AG10803 (cell line): ENCODE results near the gene TMEM39B.

Experiments used
- DNase-seq: peaks from one replicate; pipeline ENCODE4 v3.0.0; 2010; ENCODE audit warnings: low read depth
- H3K4me3 ChIP-seq: 2 replicates; pipeline ENCODE4 v1.5.1; 2011; ENCODE audit warnings: mild to moderate bottlenecking, low read length, control low read depth
- CTCF ChIP-seq: conservative IDR thresholded peaks from 2 replicates; pipeline ENCODE4 v1.5.1; 2011; ENCODE audit warnings: mild to moderate bottlenecking, low read length, control low read depth, inconsistent platforms

Gene TMEM39B

DNA sequence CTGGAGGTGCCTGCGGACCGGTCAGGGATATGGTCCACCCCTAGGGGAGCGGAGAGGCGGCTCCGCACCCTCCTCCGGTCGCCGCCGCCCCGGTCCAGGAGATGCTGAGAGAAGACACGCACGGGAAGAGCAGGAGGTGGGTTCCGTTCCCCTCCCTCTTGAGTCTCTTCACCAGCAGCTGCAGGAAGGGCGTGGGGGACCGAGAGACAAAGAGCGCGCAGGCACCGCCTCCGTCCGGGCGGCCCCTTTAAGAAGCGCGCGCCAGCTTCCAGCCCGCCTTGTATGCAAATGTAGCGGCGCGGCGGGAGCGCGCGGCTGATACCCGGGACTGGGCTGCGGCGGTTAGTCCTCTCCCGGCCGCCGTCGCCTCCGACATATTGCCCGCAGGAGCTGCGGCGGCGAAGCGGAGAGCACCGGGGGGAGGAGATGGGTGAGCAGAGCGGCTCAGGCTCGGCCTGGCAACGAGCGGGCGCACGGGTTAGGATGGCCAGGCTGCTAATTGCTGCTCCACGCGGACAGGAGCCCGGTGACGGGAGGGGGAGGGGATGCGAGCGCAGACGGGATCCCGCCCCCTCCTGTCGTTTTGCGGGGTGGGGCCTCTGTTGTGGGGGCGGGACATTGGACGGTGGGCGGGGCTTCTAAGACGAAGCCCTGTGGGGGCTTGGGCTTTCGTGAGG, at the start of gene TMEM39B:
Gene TMEM39B, plus strand, starts transcription at position 318 of the 677 bp plus-strand sequence. Its CDS starts 109 bp downstream, at position 427.
- TF ChIP-seq CTCF = peak; percentile 18; the same call in 1 of the 2 replicates
- DNase-seq = peak; percentile 93
- H3K4me3 ChIP-seq = peak within 1 kb of the TSS; percentile 92

GRCh38 chr1:32023351-32023750, 49.4 kb upstream of the TMEM39B start:
- no peak overlapping the region for H3K4me3 ChIP-seq
- TF ChIP-seq CTCF = no peak
- DNase-seq = no peak

- no peak for DNase-seq
- H3K4me3 ChIP-seq = no peak overlapping the region
- no peak for TF ChIP-seq CTCF
Measured at GRCh38 chr1:32025515-32025914, 47.2 kb upstream of the TMEM39B start.

DNA sequence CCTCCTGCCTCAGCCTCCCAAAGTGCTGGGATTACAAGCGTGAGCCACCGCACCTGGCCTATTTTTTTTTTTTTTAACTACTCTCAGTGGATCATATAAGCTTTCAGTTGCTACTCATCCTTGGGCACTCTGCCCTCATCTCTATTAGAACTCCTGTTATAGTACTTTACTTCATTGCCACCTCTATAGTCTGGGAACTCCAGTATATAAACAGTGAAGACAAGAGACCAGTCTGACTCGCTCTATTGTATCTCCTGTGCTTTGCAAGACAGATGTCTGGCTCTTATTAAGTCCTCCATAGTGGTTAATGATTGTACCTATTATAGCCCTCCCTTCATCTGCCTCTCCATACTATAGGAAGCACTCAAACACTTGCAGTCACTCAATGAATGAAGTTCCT, 44.0 kb upstream of the TMEM39B start:
- no peak for TF ChIP-seq CTCF
- no peak overlapping the region for H3K4me3 ChIP-seq
- no peak for DNase-seq

DNA sequence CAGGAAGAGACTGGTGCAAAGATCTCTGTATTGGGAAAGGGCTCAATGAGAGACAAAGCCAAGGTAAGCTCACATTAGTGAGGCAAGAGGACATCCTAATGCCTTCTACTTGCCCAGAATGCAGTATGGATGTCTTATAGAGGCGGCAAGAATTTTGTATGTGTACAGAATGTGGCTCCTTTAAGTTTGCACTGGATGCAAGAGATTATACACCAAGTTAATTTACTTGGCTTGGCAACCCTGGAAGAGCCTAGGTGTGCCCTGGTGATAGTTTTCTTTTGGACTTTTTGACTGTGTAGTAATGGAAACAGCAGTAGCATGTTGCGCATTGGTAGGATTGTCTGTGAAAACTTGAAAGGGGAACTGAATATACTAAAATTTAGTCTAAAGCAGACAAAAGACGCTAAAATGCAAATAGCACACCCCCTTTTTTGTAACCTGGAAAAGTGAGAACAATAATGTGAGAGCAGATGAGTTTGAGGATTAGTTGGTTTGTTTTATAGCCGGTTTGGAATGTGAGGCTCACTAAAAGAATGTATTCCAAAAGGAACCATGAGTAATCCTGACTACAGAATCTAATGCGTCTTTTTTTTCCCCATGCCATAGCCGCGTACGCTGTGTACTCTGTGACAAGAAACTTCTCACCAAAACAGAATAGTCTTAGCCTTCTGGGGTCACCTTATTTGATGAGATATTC, 41.0 kb upstream of the TMEM39B start:
- peak; percentile 80 for DNase-seq
- no peak for TF ChIP-seq CTCF
- H3K4me3 ChIP-seq = no peak overlapping the region

GRCh38 chr1:32032275-32032615, 40.5 kb upstream of the TMEM39B start:
- no peak for DNase-seq
- H3K4me3 ChIP-seq = no peak overlapping the region
- no peak for TF ChIP-seq CTCF

DNA sequence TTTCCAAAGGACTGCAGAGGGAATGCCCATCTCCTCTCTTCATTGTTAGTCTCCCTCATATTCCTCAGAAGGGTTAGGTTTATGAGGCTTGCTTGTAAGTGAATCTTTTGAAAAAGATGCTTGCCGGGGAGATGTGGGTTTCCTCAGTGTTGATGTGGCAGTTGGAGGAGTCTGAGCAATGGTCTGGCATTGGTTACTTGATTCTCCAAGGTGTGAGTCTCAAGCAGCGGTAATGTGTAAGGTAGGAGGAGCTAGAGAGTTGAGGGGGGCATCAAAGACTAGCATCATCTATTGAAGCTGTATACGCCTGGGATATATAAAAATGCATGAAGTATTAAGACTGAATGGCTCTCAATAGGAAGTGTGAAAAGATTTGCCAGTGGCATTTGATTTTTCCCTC, 37.6 kb upstream of the TMEM39B start:
- no peak for TF ChIP-seq CTCF
- no peak for DNase-seq
- no peak overlapping the region for H3K4me3 ChIP-seq
